ENCODE measurements around the gene RCAN3. TPM values are rescaled to one million over a fixed set of nuclear protein-coding genes. Genes with fewer than 3 reads are reported as not detected.

Gene RCAN3
- total and polyA plus RNA-seq, 2 of the 13 experiments (the other 11 are each of a cell fraction or from before 2014, with no cell fraction given), result 12.2 to 13.3 TPM

DNA sequence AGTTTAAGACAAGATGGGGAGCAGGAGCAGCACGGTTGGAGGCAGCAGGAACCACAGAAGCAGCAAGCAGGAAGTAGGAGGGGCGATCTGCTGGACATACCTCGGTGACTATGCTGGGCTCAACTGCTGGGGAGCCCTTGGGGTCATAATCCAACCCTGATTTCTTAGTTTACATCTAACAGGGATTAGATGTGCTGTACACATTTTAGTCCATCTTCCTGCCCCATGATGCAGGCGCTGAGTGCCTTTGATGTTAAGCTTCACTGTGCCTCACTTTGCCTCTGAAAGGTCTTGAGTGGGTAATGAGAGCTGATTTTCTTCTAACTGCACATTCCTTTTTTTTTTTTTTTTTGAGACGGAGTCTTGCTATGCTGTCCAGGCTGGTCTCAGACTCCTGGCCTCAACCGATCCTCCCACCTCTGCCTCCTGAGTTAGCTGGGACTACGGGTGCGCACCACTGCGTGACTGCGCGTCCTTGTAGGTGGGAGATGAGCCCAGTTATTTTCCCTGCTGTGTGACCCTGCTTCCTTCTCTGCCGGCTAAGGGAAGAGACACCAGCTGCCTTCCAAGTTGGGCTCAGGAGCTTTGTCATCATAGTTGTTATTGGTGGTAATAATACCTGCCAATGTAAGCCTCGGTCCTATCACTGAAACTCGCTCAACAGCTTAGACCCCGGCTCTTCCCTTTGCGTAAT lies 1.1 kb upstream of the RCAN3 start (continued):
- TF ChIP-seq, protein P1, sequence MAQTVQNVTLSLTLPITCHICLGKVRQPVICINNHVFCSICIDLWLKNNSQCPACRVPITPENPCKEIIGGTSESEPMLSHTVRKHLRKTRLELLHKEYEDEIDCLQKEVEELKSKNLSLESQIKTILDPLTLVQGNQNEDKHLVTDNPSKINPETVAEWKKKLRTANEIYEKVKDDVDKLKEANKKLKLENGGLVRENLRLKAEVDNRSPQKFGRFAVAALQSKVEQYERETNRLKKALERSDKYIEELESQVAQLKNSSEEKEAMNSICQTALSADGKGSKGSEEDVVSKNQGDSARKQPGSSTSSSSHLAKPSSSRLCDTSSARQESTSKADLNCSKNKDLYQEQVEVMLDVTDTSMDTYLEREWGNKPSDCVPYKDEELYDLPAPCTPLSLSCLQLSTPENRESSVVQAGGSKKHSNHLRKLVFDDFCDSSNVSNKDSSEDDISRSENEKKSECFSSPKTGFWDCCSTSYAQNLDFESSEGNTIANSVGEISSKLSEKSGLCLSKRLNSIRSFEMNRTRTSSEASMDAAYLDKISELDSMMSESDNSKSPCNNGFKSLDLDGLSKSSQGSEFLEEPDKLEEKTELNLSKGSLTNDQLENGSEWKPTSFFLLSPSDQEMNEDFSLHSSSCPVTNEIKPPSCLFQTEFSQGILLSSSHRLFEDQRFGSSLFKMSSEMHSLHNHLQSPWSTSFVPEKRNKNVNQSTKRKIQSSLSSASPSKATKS (CRISPR knock-in tag; IDR thresholded peaks at IDR 0.05), result no peak
- TF ChIP-seq ZMYM2 (CRISPR knock-in tag; IDR thresholded peaks at IDR 0.05) (peak; percentile 57; the same call in 1 of the 2 replicates), HOXA7 (CRISPR knock-in tag; IDR thresholded peaks at IDR 0.05) (no peak), ZNF556 (CRISPR knock-in tag; IDR thresholded peaks at IDR 0.05; ENCODE audit: borderline replicate concordance) (no peak), ZNF326 (CRISPR knock-in tag; IDR thresholded peaks at IDR 0.05; ENCODE audit: borderline replicate concordance) (no peak), ZNF720 (CRISPR knock-in tag; IDR thresholded peaks at IDR 0.05) (no peak), ZNF674 (CRISPR knock-in tag; IDR thresholded peaks at IDR 0.05; ENCODE audit: low read depth) (no peak), HMG20B (CRISPR knock-in tag; conservative IDR thresholded peaks at IDR 0.05) (no peak), KDM5B (CRISPR knock-in tag; IDR thresholded peaks at IDR 0.05; ENCODE audit: borderline replicate concordance) (no peak), CBX5 (CRISPR knock-in tag; IDR thresholded peaks at IDR 0.05; ENCODE audit: borderline replicate concordance) (no peak), PPARG (CRISPR knock-in tag; conservative IDR thresholded peaks at IDR 0.05) (no peak; the same call in 1 of the 2 replicates), TEAD2 (CRISPR knock-in tag; IDR thresholded peaks at IDR 0.05) (no peak), HDAC1 (CRISPR knock-in tag; IDR thresholded peaks at IDR 0.05) (no peak), HOXA3 (CRISPR knock-in tag; IDR thresholded peaks at IDR 0.05) (0 out of 2 replicates have a peak, but pooled peaks have one; percentile 7), MZF1 (CRISPR knock-in tag; IDR thresholded peaks at IDR 0.05; ENCODE audit: borderline replicate concordance) (no peak), ARID2 (CRISPR knock-in tag; IDR thresholded peaks at IDR 0.05; ENCODE audit: borderline replicate concordance) (no peak), TOPORS (CRISPR knock-in tag; IDR thresholded peaks at IDR 0.05) (no peak), RBM22 (optimal IDR thresholded peaks at IDR 0.05; ENCODE audit: low read length) (no peak), ZNF317 (CRISPR knock-in tag; IDR thresholded peaks at IDR 0.05) (no peak), MXI1 (IDR thresholded peaks at IDR 0.05; ENCODE audit: borderline replicate concordance, low read depth, low read length) (no peak), ZNF235 (CRISPR knock-in tag; IDR thresholded peaks at IDR 0.05; ENCODE audit: borderline replicate concordance) (no peak), NKX3-1 (CRISPR knock-in tag; IDR thresholded peaks at IDR 0.05) (no peak), LCORL (IDR thresholded peaks at IDR 0.05) (no peak), LCORL (CRISPR knock-in tag; IDR thresholded peaks at IDR 0.05) (no peak), HDAC2 (CRISPR knock-in tag; IDR thresholded peaks at IDR 0.05) (0 out of 2 replicates have a peak, but pooled peaks have one; percentile 9), GFI1 (CRISPR knock-in tag; IDR thresholded peaks at IDR 0.05; ENCODE audit: borderline replicate concordance) (peak; percentile 53; the same call in 1 of the 2 replicates), ZNF878 (CRISPR knock-in tag; IDR thresholded peaks at IDR 0.05) (no peak)
- TF ChIP-seq, protein P2, sequence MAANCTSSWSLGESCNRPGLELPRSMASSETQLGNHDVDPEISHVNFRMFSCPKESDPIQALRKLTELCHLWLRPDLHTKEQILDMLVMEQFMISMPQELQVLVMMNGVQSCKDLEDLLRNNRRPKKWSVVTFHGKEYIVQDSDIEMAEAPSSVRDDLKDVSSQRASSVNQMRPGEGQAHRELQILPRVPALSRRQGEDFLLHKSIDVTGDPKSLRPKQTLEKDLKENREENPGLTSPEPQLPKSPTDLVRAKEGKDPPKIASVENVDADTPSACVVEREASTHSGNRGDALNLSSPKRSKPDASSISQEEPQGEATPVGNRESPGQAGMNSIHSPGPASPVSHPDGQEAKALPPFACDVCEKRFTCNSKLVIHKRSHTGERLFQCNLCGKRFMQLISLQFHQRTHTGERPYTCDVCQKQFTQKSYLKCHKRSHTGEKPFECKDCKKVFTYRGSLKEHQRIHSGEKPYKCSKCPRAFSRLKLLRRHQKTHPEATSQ (CRISPR knock-in tag; IDR thresholded peaks at IDR 0.05; ENCODE audit: borderline replicate concordance), result no peak
- TF ChIP-seq, protein P3, sequence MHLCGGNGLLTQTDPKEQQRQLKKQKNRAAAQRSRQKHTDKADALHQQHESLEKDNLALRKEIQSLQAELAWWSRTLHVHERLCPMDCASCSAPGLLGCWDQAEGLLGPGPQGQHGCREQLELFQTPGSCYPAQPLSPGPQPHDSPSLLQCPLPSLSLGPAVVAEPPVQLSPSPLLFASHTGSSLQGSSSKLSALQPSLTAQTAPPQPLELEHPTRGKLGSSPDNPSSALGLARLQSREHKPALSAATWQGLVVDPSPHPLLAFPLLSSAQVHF (CRISPR knock-in tag; IDR thresholded peaks at IDR 0.05), result no peak

All from HepG2 (cell line).